MM.1S (cell line): ENCODE measurements around the gene GDF7.

ENCODE experiments used
- DNase-seq: peaks from one replicate; pipeline ENCODE4 v3.0.0-alpha.2; 2015
- H2AFZ ChIP-seq: fragments of 300-600 bp; sonication (generic); 2 replicates; pipeline ENCODE4 v1.6.0; 2016; ENCODE audit warnings: antibody characterized with exemption, low read length
- H3F3A ChIP-seq: fragments of 300-600 bp; sonication (generic); 2 replicates; pipeline ENCODE4 v1.6.1; 2016; ENCODE audit warnings: mild to moderate bottlenecking, antibody characterized with exemption, low read length, moderate library complexity, mixed read lengths; ENCODE audit not compliant: insufficient read depth
- H3K27ac ChIP-seq: fragments of 300-600 bp; sonication (generic); 2 replicates; pipeline ENCODE4 v1.5.1; 2016; ENCODE audit warnings: mild to moderate bottlenecking, low read length
- H3K27me3 ChIP-seq: fragments of 300-600 bp; sonication (generic); replicated peaks from 2 replicates; pipeline ENCODE4 v1.6.0; 2016; ENCODE audit warnings: low read length; ENCODE audit not compliant: insufficient read depth
- H3K36me3 ChIP-seq: fragments of 300-600 bp; sonication (generic); replicated peaks from 2 replicates; pipeline ENCODE4 v1.6.1; 2016; ENCODE audit warnings: mild to moderate bottlenecking, low read length, mixed read lengths; ENCODE audit not compliant: insufficient read depth
- H3K4me1 ChIP-seq: fragments of 300-600 bp; sonication (generic); 2 replicates; pipeline ENCODE4 v1.6.1; 2016; ENCODE audit warnings: low read length, mixed read lengths
- H3K4me2 ChIP-seq: fragments of 300-600 bp; sonication (generic); 2 replicates; pipeline ENCODE4 v1.6.0; 2016; ENCODE audit warnings: low read depth, low read length
- H3K4me3 ChIP-seq: fragments of 300-600 bp; sonication (generic); 2 replicates; pipeline ENCODE4 v1.5.1; 2016; ENCODE audit warnings: low read length, mixed read lengths
- H3K79me2 ChIP-seq: fragments of 300-600 bp; sonication (generic); 2 replicates; pipeline ENCODE4 v1.6.1; 2016; ENCODE audit warnings: mixed run types, low read length, mixed read lengths
- H3K9ac ChIP-seq: fragments of 300-600 bp; sonication (generic); 2 replicates; pipeline ENCODE4 v1.6.1; 2016; ENCODE audit warnings: low read length, mixed read lengths
- H3K9me2 ChIP-seq: fragments of 300-600 bp; sonication (generic); replicated peaks from 2 replicates; pipeline ENCODE4 v1.6.1; 2016; ENCODE audit warnings: mild to moderate bottlenecking, low read length, mixed read lengths; ENCODE audit not compliant: insufficient read depth
- H3K9me3 ChIP-seq: fragments of 300-600 bp; sonication (generic); replicated peaks from 2 replicates; pipeline ENCODE4 v1.6.1; 2016; ENCODE audit warnings: mild to moderate bottlenecking, low read length, mixed read lengths; ENCODE audit not compliant: insufficient read depth
- H4K20me1 ChIP-seq: fragments of 300-600 bp; sonication (generic); 2 replicates; pipeline ENCODE4 v1.6.1; 2016; ENCODE audit warnings: mild to moderate bottlenecking, low read length, moderate library complexity, mixed read lengths; ENCODE audit not compliant: insufficient read depth
- CTCF ChIP-seq: fragments of 300-600 bp; sonication (generic); IDR thresholded peaks from 2 replicates; pipeline ENCODE4 v1.5.1; 2016; ENCODE audit warnings: antibody characterized with exemption, low read length, mixed read lengths
- EZH2 ChIP-seq: fragments of 300-600 bp; sonication (generic); optimal IDR thresholded peaks from 2 replicates; pipeline ENCODE3; 2017; ENCODE audit warnings: low read depth, mild to moderate bottlenecking, antibody characterized with exemption, low read length, mixed read lengths
- EZH2phosphoT487 ChIP-seq: fragments of 300-600 bp; sonication (generic); IDR thresholded peaks from 2 replicates; pipeline ENCODE4 v1.6.1; 2018; ENCODE audit warnings: antibody characterized with exemption, low read length

Gene GDF7

DNA sequence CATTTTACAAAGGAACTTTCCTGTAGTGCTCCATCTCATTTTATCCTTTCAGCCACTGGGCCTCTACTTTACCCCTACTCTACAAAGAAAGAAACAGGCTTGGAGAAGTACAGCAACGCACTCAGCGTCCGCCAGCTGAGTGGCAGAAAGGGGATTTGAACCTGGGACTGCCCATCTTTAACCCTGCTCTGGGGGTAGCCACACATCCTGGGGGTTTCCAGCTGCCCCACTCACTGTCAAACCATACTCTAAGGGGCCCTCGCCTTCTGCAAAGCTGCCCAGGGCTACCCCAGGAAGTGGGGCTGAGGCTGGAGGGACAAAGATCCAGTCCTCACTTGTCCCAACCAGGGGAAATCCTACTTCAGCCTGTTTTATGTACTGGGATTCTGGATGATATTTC lies 33.9 kb upstream of the GDF7 start:
- H3K4me3 ChIP-seq: no peak overlapping the region
- H3K27me3 ChIP-seq: no peaks in the 10 kb centered on the region
- H3K9ac ChIP-seq: peak overlapping the region; percentile 40
- H3K9me2 ChIP-seq: no peaks in the 10 kb centered on the region
- H4K20me1 ChIP-seq: no peaks in the 10 kb centered on the region
- no peaks in the 10 kb centered on the region for H3K79me2 ChIP-seq
- TF ChIP-seq CTCF (no peak), EZH2phosphoT487 (no peak), EZH2 (no peak)
- no peaks in the 10 kb centered on the region for H3K36me3 ChIP-seq
- H2AFZ ChIP-seq: no peak overlapping the region
- H3K9me3 ChIP-seq: no peaks in the 10 kb centered on the region
- peak overlapping the region; percentile 34; the same call in 1 of the 2 replicates for H3K4me2 ChIP-seq
- H3K4me1 ChIP-seq: peaks cover 15% of the 10 kb centered on the region
- no peak for DNase-seq
- H3F3A ChIP-seq: peaks cover 18% of the 10 kb centered on the region
- peak overlapping the region; percentile 65; the same call in 1 of the 2 replicates for H3K27ac ChIP-seq

DNA sequence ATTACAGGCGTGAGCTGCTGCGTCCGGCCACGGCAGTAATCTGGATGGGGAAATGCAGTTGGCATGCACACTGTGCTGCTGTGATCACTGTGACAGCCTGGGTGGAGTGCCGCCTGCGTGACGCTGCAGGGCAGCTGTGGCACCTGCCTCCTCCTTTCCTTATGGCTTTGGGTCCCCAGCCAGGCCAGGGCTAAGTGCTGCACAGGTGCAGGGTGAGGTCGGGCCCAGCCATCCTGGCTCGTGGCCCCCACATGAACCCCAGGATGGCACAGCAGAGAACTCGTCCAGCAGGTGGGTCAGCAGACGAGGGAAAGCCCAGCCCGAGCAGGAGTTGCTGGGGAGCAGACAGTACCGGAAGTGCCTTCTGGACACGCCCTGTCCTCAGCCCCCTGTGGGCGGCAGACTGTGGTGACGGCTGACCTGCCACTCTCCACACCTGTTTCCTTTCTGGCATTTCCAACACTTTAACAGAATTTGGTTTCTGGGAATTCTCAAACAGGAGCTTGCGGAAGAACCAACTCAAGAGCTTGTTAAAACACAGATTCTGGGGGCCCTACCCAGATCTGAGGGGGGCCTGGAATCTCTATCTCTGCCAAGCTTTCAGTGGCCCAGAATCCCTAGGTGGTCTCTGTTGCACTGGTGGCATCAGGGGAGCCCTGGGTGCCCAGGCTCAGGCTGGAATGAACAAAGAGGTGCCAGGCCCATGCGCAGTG lies 33.0 kb upstream of the GDF7 start:
- Histone ChIP-seq H4K20me1 (no peaks in the 10 kb centered on the region), H3F3A (peaks cover 18% of the 10 kb centered on the region), H3K27ac (peak overlapping the region; percentile 65; the same call in 1 of the 2 replicates), H3K79me2 (no peaks in the 10 kb centered on the region), H3K4me2 (peak overlapping the region; percentile 34; the same call in 1 of the 2 replicates), H3K9ac (peak overlapping the region; percentile 40), H3K9me2 (no peaks in the 10 kb centered on the region), H3K4me1 (peaks cover 15% of the 10 kb centered on the region), H3K36me3 (no peaks in the 10 kb centered on the region), H3K9me3 (no peaks in the 10 kb centered on the region), H2AFZ (peak overlapping the region; percentile 39; the same call in 1 of the 2 replicates), H3K27me3 (no peaks in the 10 kb centered on the region), H3K4me3 (no peak overlapping the region)
- peak; percentile 71 for DNase-seq
- TF ChIP-seq CTCF (no peak), EZH2phosphoT487 (no peak), EZH2 (no peak)

DNA sequence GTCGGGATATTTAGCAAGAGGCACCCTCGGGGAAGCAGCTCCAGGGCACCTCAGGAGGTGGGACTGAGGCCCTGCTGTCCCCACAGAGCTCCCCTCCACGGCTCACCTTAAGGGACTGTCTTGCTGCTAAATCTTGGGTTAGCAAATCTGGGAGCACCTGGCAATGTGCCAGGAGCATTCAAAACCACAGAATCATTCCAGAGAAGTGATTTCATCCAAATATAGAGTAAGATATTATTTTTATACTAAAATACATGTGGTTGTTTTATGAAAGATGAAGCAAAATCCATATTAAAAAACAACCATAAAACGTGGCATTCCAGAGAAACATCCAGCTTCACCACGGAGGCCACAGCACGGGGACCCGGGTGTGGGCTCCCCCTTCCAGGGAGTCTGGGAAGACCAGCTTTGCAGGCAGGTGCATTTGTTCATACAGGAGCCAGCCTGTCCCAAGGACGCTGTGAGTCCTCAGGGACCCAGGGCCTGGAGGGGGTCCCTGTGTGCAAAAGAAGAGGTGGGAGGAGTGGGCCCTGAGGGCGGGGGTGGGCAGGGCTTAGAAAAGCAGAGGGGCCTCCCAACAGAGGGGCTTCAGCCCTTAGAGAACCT lies 32.3 kb upstream of the GDF7 start:
- H3K9me3 ChIP-seq: no peaks in the 10 kb centered on the region
- DNase-seq: no peak
- H3F3A ChIP-seq: peaks cover 18% of the 10 kb centered on the region
- no peaks in the 10 kb centered on the region for H3K79me2 ChIP-seq
- H3K27ac ChIP-seq: peak overlapping the region; percentile 65; the same call in 1 of the 2 replicates
- TF ChIP-seq EZH2phosphoT487 (no peak), EZH2 (no peak), CTCF (no peak)
- no peak overlapping the region for H3K4me3 ChIP-seq
- peak overlapping the region; percentile 34; the same call in 1 of the 2 replicates for H3K4me2 ChIP-seq
- H4K20me1 ChIP-seq: no peaks in the 10 kb centered on the region
- H3K4me1 ChIP-seq: peaks cover 15% of the 10 kb centered on the region
- H3K9ac ChIP-seq: no peak overlapping the region
- no peaks in the 10 kb centered on the region for H3K9me2 ChIP-seq
- H2AFZ ChIP-seq: no peak overlapping the region
- no peaks in the 10 kb centered on the region for H3K36me3 ChIP-seq
- no peaks in the 10 kb centered on the region for H3K27me3 ChIP-seq
